DMS153 treated with DMSO at 0.1 percent for 48 hours (cell line): ENCODE results near the gene PKIG.

Source experiments
- DNase-seq: peaks from one replicate; lab custom pipeline; 2025; ENCODE audit not compliant: unreplicated experiment; lab: John Stamatoyannopoulos, UW

PKIG gene

GRCh38 chr20:44615876-44616603 is 33.7 kb downstream of the PKIG start:
- no peak for DNase-seq

DNA sequence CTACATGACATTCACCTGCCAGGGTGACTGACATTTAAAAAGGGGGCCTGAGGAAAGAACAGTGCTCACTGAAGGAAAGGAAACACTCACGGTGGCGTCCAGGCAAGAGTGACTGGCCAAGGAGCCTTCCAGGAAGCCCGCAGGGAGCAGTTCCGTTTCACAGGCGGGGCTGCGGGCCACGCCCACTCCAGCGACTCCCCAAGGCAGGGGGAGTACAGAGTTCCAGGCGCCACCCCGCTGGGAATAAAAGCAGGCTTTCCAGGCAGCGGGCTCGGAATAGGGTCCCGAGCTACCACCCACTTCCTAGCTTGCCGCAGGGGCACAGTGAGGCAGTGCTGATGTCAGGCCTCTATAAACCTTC is 34.2 kb downstream of the PKIG start:
- no peak for DNase-seq

DNA sequence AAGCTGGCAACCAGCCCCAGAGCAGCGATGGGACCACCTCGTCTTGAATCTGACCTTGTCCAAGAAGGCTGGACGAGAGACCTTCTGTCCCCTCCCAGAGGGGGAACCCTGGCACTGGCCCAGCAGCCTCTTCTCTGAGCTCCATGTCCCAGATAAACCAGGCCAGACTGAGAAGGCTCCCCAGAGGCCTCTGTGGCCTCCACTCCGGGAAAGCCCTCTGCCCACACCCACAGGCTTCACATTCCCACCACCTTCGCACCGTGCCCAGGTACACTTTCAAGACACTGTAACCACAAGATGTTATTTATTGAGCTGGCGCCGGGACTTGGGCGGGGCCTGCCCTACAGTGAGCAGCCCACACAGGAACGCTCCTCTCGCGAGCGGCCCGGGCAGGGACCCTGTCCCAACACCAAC is 35.9 kb downstream of the PKIG start:
- DNase-seq = no peak

GRCh38 chr20:44619294-44619693 is 36.9 kb downstream of the PKIG start:
- no peak for DNase-seq

GRCh38 chr20:44620030-44620429 is 37.7 kb downstream of the PKIG start:
- no peak for DNase-seq

- DNase-seq = no peak
Observed at GRCh38 chr20:44621325-44621724, 38.9 kb downstream of the PKIG start.

DNA sequence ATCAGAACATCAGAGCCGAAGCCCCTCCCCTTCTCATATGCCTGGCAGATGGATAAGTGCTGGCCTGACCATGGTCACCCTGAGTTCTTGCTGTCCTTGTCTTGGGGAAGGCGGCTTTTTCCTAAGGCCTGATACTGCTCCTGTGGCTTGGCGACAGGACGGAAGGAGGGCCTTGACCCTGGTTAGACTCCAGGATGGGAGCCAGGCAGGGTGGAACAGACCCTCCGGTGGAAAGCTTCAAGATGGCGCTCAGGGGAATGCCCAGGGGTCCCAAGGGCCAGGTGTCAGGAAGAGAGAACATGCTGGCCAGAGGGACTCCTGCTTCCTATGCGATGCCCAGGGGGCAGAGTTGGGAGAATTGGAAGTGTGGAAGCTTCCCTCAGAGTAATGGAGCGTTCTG is 39.6 kb downstream of the PKIG start:
- no peak for DNase-seq

DNA sequence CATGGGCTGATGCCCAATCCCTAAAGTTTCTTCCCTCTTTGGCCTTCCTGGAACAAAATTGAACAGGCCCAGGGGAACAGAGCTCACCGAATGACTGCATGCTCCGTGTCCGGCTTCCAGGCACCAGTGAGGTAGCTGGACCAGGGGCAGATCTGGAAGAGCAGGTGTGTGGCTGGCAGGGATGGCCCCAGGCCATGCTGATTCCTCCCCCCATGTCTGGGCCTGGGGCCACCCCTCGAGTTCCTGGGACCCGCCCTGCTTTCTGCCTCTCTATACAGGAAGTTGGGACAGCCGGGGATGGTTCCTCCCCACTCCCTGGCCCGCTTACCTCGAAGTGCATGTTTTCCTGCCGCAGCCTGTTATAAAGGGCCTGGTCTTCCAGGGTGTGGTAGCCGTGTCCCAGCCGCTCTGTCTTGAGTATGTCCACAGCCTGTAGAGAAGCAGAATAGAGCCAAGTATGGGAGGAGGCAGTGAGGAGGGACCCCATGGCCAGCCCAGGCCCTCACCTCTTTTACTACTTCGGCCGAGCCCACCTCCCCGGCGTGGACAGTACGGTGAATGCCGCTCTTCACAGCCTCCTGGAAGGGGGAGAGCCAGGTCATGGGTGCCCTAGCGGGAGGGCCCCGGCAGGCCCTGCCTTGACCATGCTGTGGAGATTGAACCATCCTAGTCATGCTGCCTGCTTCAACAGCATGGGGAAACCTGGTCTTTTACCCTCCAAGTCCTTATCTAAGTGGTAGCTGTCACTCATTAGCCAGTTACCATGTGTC is 40.3 kb downstream of the PKIG start:
- no peak for DNase-seq

- DNase-seq = no peak
Observed at GRCh38 chr20:44624152-44624551, 41.8 kb downstream of the PKIG start.

- no peak for DNase-seq
Observed at GRCh38 chr20:44624743-44625271, 42.4 kb downstream of the PKIG start.

- DNase-seq = no peak
Observed at GRCh38 chr20:44625361-44625760, 43.0 kb downstream of the PKIG start.

DNA sequence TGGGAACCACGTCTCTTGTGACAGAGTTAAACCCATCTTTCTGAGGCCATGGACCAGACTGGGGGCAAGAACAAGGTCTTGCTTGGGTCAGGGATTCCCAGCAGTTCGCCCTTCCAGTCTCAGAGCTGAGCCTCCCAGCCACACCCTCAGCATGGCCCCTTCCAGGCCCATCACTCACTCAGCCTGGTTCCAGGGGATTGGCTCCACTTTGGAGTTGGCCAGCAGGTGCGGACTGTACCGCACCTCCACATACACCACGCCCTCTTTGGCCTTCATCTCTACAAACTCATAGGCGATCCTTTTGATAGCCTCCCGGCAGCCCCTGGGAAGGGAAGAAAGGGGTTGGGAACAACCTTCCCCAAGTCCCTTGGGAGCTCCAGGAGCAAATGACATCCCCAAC is 43.9 kb downstream of the PKIG start:
- DNase-seq = no peak

DNA sequence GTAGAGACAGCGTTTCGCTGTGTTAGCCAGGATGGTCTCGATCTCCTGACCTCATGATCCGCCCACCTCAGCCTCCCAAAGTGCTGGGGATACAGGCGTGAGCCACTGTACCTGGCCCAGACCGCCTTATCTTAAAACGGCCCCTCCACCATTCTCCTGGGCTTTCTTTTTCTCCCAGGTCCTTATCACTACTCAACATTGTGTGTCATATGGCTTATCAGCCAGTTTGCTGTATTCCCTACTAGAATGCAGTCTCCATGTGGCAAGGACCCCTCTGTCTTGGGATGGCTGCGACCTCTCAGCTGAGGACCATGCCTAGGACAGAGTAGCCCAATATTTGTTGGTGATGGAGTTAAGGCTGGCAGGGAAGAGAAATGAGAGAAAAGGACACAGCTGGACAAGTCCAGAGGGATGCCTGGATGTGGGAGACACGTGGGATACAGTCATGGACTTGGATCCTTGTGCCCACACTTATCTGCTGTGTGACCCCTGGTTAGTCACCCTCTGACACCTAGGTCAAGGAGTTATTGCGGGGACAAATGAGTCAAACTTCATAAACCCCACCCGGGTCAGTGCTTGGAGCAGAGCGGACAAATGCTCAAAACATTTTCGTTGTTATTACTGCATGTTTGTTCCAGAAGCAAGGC is 45.1 kb downstream of the PKIG start:
- no peak for DNase-seq

- DNase-seq = no peak
Observed at GRCh38 chr20:44629017-44629385, 46.6 kb downstream of the PKIG start.

GRCh38 chr20:44629542-44629941 is 47.2 kb downstream of the PKIG start:
- no peak for DNase-seq

- DNase-seq = no peak
Observed at GRCh38 chr20:44630297-44630696, 47.9 kb downstream of the PKIG start.

- no peak for DNase-seq
Observed at GRCh38 chr20:44632103-44632752, 49.8 kb downstream of the PKIG start.

DNA sequence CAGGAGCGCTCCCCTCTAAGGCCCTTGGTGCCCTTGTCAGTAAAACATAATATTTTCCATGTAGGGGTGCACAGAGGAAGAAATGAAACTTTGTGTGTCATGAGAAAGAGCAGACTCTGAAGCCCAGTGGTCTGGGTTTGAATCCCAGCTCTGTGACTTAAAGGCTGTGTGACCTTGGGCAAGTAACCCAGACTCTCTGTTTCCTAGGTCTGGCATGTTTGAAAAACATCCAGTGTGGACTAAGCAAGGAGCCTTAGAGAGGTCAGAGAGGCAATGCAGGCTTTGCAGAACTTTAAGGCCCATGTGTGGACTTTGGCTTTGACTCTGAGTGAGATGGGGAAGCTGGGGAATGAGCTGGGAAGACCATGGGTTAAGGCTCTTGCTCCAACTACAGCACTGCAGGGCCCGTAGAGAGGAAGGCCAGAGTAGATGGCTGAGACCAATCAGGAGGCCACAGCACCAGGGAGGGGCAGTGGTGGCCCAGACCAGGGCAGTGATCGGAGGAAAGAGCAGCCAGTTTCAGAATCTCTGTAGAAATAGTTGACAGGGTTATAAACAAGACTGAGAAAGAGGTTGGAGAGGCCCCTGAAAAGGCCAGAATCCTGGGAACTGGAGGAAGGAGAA is 50.9 kb downstream of the PKIG start:
- no peak for DNase-seq

DNA sequence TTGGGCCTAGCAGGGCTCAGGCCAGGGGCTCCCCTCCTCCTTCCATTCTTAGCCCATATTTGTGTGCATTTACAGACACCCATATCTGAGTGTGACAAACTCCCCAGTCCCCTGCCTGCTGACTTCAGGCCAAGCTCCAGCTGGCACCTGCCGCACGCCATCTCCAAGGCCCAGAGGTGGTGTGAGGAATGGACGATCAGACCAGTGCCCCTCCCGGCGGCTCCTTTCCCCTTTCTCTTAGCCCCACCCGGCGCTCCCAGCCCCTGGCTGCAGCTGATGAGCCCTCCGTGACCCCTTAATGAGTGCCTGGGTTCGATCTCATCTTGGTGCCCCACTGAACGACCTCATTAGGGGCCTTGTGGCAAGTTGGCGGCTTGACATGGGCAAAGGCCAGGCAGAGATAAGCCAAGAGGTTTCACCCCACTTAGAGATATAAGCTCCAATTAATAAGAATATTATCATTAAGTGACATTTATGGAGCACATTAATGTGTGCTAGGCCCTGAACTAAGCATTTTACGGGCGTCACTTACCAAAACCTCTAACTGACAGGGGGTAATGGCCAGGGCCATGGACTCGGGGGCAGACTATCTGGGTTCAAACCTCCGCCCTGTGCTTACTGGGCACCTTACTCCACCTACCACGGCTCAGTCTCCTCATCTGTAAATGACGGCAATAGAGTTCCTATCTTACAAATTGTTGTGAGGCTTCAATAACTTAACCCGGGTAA is 51.7 kb downstream of the PKIG start:
- DNase-seq = no peak

DNA sequence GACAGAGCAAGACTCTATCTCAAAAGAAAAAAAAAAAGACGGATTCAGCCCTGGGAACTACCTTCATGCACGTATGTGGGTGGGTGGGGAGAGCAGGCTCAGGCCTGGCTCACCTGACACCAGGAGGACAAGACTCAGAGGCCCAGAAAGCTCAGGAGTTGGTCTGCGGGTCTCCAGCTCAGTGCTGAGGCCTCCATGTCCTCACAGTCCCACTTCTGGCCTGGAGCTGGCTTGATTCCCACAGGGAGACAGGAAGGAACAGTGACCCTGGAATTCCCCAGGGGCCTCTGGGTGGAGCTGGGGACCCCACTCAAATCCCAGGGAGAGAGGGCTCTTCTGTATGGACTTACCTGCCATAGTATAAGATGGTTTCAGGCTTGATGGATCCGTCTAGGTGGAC is 53.5 kb downstream of the PKIG start:
- DNase-seq = no peak
